HL-60 (cell line): ENCODE measurements around the gene IL6ST.

Source experiments
- CTCF ChIP-seq: IDR thresholded peaks from one replicate; pipeline ENCODE4 v1.5.1; 2011; ENCODE audit warnings: low read length, control low read depth, inconsistent platforms; ENCODE audit not compliant: insufficient read depth
- REST ChIP-seq: IDR thresholded peaks from 2 replicates; pipeline ENCODE4 v1.6.1; 2012; ENCODE audit warnings: low read depth; ENCODE audit not compliant: insufficient replicate concordance

GRCh38 chr5:56025151-56025885, 30.6 kb upstream of the IL6ST start:
- TF ChIP-seq CTCF (no peak), REST (no peak)
